Hepatic stellate cell (primary cell): ENCODE measurements around the gene RXRB.
"Not testable (repeated sequence)": the region's sequence is repeated elsewhere in the genome, so short reads cannot be mapped to it uniquely, and the experiment has no call there.

Experiments
- DNase-seq: peaks from one replicate; pipeline ENCODE4 v3.0.0; 2011; ENCODE audit warnings: low spot score

Gene RXRB

DNA sequence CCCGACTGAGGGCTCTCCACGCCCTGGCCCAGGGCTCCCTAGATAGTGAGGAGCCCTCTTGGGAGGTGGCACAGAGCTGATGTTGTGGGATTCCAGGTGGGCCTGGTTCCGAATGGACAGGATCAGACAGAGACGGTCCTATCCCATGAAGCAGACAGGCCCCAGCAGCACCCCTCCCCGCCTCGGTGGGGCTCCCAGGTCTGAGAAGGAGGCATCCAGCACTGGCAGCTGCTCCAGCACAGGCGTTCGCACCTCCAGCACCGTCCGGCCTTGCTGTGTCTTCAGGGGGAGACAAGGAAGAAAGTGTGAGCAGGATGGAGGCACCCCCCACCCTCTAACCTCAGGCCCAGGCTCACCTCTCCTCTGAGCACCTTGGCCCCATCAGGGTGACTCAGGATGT is 36.9 kb downstream of the RXRB start:
- DNase-seq: no peak

GRCh38 chr6:33161354-33162331 is 38.8 kb downstream of the RXRB start:
- peak; percentile 91 for DNase-seq

GRCh38 chr6:33160728-33161344 is 39.6 kb downstream of the RXRB start:
- DNase-seq: peak; percentile 60

DNA sequence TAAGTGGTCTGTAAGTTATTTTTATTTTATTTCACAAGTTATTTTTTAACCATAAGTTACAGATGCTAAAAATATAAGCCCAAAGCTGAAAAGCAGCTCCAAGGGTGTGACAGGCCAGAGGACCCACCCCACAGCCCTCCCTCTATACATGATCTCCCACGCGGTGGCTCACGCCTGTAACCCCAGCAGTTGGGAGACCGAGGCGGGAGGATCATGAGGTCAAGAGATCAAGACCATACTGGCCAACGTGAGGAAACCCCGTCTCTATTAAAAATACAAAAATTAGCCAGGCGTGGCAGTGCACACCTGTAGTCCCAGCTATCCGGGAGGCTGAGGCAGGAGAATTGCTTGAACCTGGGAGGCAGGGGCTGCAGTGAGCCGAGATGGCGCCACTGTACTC is 40.4 kb downstream of the RXRB start:
- no peak for DNase-seq

- DNase-seq: no peak
These were observed 43.5 kb downstream of the RXRB start for GRCh38 chr6:33156964-33157363.

- no peak for DNase-seq
These were observed 43.9 kb downstream of the RXRB start for GRCh38 chr6:33156561-33156960.

DNA sequence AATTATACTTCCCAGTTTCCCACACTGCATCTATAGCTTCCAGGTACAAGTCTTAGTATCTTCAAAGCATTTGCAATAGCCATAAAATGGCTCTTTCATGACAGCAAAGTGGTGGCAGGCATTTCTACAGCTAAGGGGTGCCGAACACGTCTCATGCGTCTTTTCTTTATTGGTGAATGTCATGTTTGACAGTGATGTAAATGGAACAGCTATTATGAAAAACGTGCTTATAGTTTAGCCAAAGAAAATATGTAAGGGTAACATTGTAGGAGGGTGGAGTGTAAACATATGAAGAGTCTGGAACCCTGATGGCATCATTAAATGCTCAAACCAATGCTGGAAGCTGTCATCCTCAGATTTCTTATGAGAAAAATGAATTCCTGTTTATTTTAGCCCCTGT is 46.1 kb downstream of the RXRB start:
- no peak for DNase-seq

GRCh38 chr6:33151050-33151449 is 49.4 kb downstream of the RXRB start:
- DNase-seq: no peak

GRCh38 chr6:33150560-33150959 is 49.9 kb downstream of the RXRB start:
- not testable (repeated sequence) for DNase-seq

- peak; percentile 43 for DNase-seq
These were observed 52.4 kb downstream of the RXRB start for GRCh38 chr6:33147807-33148666.

GRCh38 chr6:33144373-33144772 is 56.1 kb downstream of the RXRB start:
- no peak for DNase-seq
